ENCODE data around the gene CYCS.

- TF ChIP-seq GLIS3 (CRISPR knock-in tag; IDR thresholded peaks at IDR 0.05), result no peak
- no peak for TF ChIP-seq CREB5 (CRISPR knock-in tag; IDR thresholded peaks at IDR 0.05; ENCODE audit: low read depth)
- TF ChIP-seq PPARA (CRISPR knock-in tag; IDR thresholded peaks at IDR 0.05; ENCODE audit: borderline replicate concordance), result no peak
- TF ChIP-seq ZC3H10 (CRISPR knock-in tag; IDR thresholded peaks at IDR 0.05), result no peak
- no peak for TF ChIP-seq PATZ1 (CRISPR knock-in tag; IDR thresholded peaks at IDR 0.05; ENCODE audit: borderline replicate concordance)
- no peak for TF ChIP-seq ARNTL (CRISPR knock-in tag; IDR thresholded peaks at IDR 0.05; ENCODE audit: borderline replicate concordance, low read depth)
These were observed 44.6 kb upstream of the CYCS start for GRCh38 chr7:25169683-25170082.
